GM23338 (cell line): ENCODE data around the gene ETV6. TPM values are rescaled to one million over a fixed set of nuclear protein-coding genes. Genes with fewer than 3 reads are reported as not detected.

ENCODE experiments used
- ATAC-seq: fragments of 200-7000 bp; cut with Tn5 transposase; 3 replicates; pipeline ENCODE4 v1.9.1; 2020
- DNase-seq: peaks from one replicate; pipeline ENCODE4 v3.0.0-alpha.2; 2015; ENCODE audit warnings: low spot score
- H2AFZ ChIP-seq: fragments of 200-600 bp; sonication (generic); 2 replicates; pipeline ENCODE4 v1.8.0; 2016; ENCODE audit warnings: antibody characterized with exemption, mild to moderate bottlenecking, moderate library complexity
- H3F3A ChIP-seq: fragments of 200-600 bp; sonication (generic); replicated peaks from 2 replicates; pipeline ENCODE4 v1.8.0; 2017; ENCODE audit warnings: antibody characterized with exemption, mixed run types, low read depth
- H3K27ac ChIP-seq: fragments of 200-600 bp; sonication (generic); 2 replicates; pipeline ENCODE4 v1.6.1; 2016; ENCODE audit warnings: low read depth
- H3K27me3 ChIP-seq: fragments of 200-600 bp; sonication (generic); 2 replicates; pipeline ENCODE4 v1.8.0; 2016; ENCODE audit warnings: mild to moderate bottlenecking, mixed run types, moderate library complexity; ENCODE audit not compliant: insufficient read depth
- H3K36me3 ChIP-seq: fragments of 200-600 bp; sonication (generic); 2 replicates; pipeline ENCODE4 v1.8.0; 2016; ENCODE audit warnings: mild to moderate bottlenecking; ENCODE audit not compliant: insufficient read depth
- H3K4me1 ChIP-seq: fragments of 200-600 bp; sonication (generic); 2 replicates; pipeline ENCODE4 v1.8.0; 2016; ENCODE audit warnings: mild to moderate bottlenecking, moderate library complexity; ENCODE audit not compliant: insufficient read depth
- H3K4me2 ChIP-seq: fragments of 200-600 bp; sonication (generic); 2 replicates; pipeline ENCODE4 v1.7.1; 2017; ENCODE audit warnings: mixed run types
- H3K4me3 ChIP-seq: fragments of 200-600 bp; sonication (generic); 2 replicates; pipeline ENCODE4 v1.6.1; 2016; ENCODE audit warnings: mixed run types
- H3K79me2 ChIP-seq: fragments of 200-600 bp; sonication (generic); replicated peaks from 2 replicates; pipeline ENCODE4 v1.8.0; 2017; ENCODE audit warnings: mild to moderate bottlenecking; ENCODE audit not compliant: insufficient read depth
- H3K9me2 ChIP-seq: fragments of 200-600 bp; sonication (generic); 2 replicates; pipeline ENCODE4 v1.8.0; 2017; ENCODE audit not compliant: insufficient read depth
- H4K20me1 ChIP-seq: fragments of 200-600 bp; sonication (generic); replicated peaks from 2 replicates; pipeline ENCODE4 v1.8.0; 2017; ENCODE audit warnings: mild to moderate bottlenecking; ENCODE audit not compliant: insufficient read depth
- H3K27ac Mint-ChIP-seq: 2 replicates; pipeline ENCODE4 v1.8.0; 2020; ENCODE audit warnings: inconsistent platforms, mild to moderate bottlenecking, moderate library complexity, mixed read lengths
- H3K27me3 Mint-ChIP-seq: 3 replicates; pipeline ENCODE4 v1.8.0; 2022; ENCODE audit warnings: low read depth, mild to moderate bottlenecking, moderate library complexity, mixed read lengths, inconsistent platforms; ENCODE audit not compliant: insufficient read depth, poor library complexity
- H3K36me3 Mint-ChIP-seq: 3 replicates; pipeline ENCODE4 v1.8.0; 2021; ENCODE audit warnings: low read depth, mild to moderate bottlenecking, inconsistent platforms, moderate library complexity, mixed read lengths
- H3K4me1 Mint-ChIP-seq: 3 replicates; pipeline ENCODE4 v1.8.0; 2020; ENCODE audit warnings: mild to moderate bottlenecking, inconsistent platforms, mixed read lengths
- H3K4me3 Mint-ChIP-seq: 3 replicates; pipeline ENCODE4 v1.8.0; 2021; ENCODE audit warnings: moderate library complexity, mild to moderate bottlenecking, inconsistent platforms, mixed read lengths
- H3K9me3 Mint-ChIP-seq: 3 replicates; pipeline ENCODE4 v1.8.0; 2020; ENCODE audit warnings: moderate library complexity, mild to moderate bottlenecking, inconsistent platforms, mixed read lengths
- CREB1 ChIP-seq: fragments of 250-450 bp; sonication (Bioruptor Pico); IDR thresholded peaks from 2 replicates; pipeline ENCODE4 v1.5.0; 2020; ENCODE audit warnings: low read depth, mild to moderate bottlenecking, moderate library complexity
- EZH2 ChIP-seq: fragments of 200-600 bp; sonication (generic); IDR thresholded peaks from one replicate; pipeline ENCODE4 v1.8.0; 2017; ENCODE audit warnings: antibody characterized with exemption, mild to moderate bottlenecking, low read depth; ENCODE audit not compliant: unreplicated experiment
- EZH2phosphoT487 ChIP-seq: fragments of 200-600 bp; sonication (generic); IDR thresholded peaks from one replicate; pipeline ENCODE4 v1.8.1; 2018; ENCODE audit warnings: antibody characterized with exemption; ENCODE audit not compliant: unreplicated experiment
- JUNB ChIP-seq: IDR thresholded peaks from one replicate; pipeline ENCODE4 v1.6.1; 2016; ENCODE audit warnings: antibody characterized with exemption; ENCODE audit not compliant: unreplicated experiment
- NANOG ChIP-seq: IDR thresholded peaks from 2 replicates; pipeline ENCODE4 v1.6.1; 2016; ENCODE audit warnings: antibody characterized with exemption, borderline replicate concordance
- POLR2AphosphoS5 ChIP-seq: IDR thresholded peaks from 2 replicates; pipeline ENCODE4 v1.6.1; 2016; ENCODE audit warnings: antibody characterized with exemption, low read depth
- REST ChIP-seq: IDR thresholded peaks from one replicate; pipeline ENCODE4 v1.6.1; 2018; ENCODE audit warnings: antibody characterized with exemption; ENCODE audit not compliant: unreplicated experiment
- STAT1 ChIP-seq: IDR thresholded peaks from one replicate; pipeline ENCODE4 v1.6.1; 2016; ENCODE audit warnings: antibody characterized with exemption; ENCODE audit not compliant: unreplicated experiment
- ZNF114 ChIP-seq: fragments of 250-450 bp; sonication (Bioruptor Pico); IDR thresholded peaks from 2 replicates; pipeline ENCODE4 v1.5.0; 2020; ENCODE audit warnings: mild to moderate bottlenecking, moderate library complexity
- ZNF331 ChIP-seq: fragments of 250-450 bp; sonication (Bioruptor Pico); IDR thresholded peaks from 2 replicates; pipeline ENCODE4 v1.5.0; 2020; ENCODE audit warnings: low read depth, mild to moderate bottlenecking, moderate library complexity
- polyA plus RNA-seq: library from polyadenylated mRNA; unstranded; fragments of >200 nt; fragmentation: Nextera tagmentation; extraction: Ambion mirVana; gene quantifications from 2 replicates; pipeline ENCODE4 v1.2.1, GENCODE V29; 2016
- total RNA-seq: library from RNA; depleted of rRNA; stranded (reverse); fragments of >200 nt; shearing (Covaris generic); gene quantifications from 2 replicates; pipeline ENCODE4 v1.2.3, GENCODE V29; 2014
- TF ChIP-seq, protein P1 (sequence below): IDR thresholded peaks from 2 replicates; pipeline ENCODE4 v1.6.1; 2016; ENCODE audit warnings: antibody characterized with exemption
- TF ChIP-seq, protein P2 (sequence below), 2 experiments: fragments of 200-600 bp in 1 of 2; sonication (generic) in 1 of 2; conservative IDR thresholded peaks; 2 replicates each; pipeline versions ENCODE4 v1.5.1 to v1.6.1; 2016 to 2017; ENCODE audit warnings: antibody characterized with exemption in 2 of 2, low read depth in 2 of 2, mild to moderate bottlenecking in 2 of 2, moderate library complexity in 1 of 2
- TF ChIP-seq, protein P3 (sequence below): fragments of 250-450 bp; sonication (Bioruptor Pico); IDR thresholded peaks from 2 replicates; pipeline ENCODE4 v1.5.0; 2020; ENCODE audit warnings: mild to moderate bottlenecking, moderate library complexity

Gene ETV6
- total and polyA plus RNA-seq, 2 experiments from 2014 or later, result 7.5 to 15.1 TPM

GRCh38 chr12:11787437-11787836 lies 138.0 kb downstream of the ETV6 start:
- peaks cover 3% of the 10 kb centered on the region; the same call in 1 of the 3 replicates for H3K36me3 Mint-ChIP-seq
- H3F3A ChIP-seq, result no peaks in the 10 kb centered on the region
- TF ChIP-seq EZH2 (no peak), ZNF114 (CRISPR knock-in tag) (no peak), ZNF331 (CRISPR knock-in tag) (no peak), JUNB (no peak), POLR2AphosphoS5 (no peak), NANOG (no peak), STAT1 (no peak), EZH2phosphoT487 (no peak), CREB1 (CRISPR knock-in tag) (no peak), REST (no peak)
- TF ChIP-seq, protein P1, sequence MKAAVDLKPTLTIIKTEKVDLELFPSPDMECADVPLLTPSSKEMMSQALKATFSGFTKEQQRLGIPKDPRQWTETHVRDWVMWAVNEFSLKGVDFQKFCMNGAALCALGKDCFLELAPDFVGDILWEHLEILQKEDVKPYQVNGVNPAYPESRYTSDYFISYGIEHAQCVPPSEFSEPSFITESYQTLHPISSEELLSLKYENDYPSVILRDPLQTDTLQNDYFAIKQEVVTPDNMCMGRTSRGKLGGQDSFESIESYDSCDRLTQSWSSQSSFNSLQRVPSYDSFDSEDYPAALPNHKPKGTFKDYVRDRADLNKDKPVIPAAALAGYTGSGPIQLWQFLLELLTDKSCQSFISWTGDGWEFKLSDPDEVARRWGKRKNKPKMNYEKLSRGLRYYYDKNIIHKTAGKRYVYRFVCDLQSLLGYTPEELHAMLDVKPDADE, result no peak
- TF ChIP-seq, protein P2, sequence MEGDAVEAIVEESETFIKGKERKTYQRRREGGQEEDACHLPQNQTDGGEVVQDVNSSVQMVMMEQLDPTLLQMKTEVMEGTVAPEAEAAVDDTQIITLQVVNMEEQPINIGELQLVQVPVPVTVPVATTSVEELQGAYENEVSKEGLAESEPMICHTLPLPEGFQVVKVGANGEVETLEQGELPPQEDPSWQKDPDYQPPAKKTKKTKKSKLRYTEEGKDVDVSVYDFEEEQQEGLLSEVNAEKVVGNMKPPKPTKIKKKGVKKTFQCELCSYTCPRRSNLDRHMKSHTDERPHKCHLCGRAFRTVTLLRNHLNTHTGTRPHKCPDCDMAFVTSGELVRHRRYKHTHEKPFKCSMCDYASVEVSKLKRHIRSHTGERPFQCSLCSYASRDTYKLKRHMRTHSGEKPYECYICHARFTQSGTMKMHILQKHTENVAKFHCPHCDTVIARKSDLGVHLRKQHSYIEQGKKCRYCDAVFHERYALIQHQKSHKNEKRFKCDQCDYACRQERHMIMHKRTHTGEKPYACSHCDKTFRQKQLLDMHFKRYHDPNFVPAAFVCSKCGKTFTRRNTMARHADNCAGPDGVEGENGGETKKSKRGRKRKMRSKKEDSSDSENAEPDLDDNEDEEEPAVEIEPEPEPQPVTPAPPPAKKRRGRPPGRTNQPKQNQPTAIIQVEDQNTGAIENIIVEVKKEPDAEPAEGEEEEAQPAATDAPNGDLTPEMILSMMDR (conservative IDR thresholded peaks at IDR 0.05; ENCODE audit: low read depth in 2 of 2), result no peak
- TF ChIP-seq, protein P3, sequence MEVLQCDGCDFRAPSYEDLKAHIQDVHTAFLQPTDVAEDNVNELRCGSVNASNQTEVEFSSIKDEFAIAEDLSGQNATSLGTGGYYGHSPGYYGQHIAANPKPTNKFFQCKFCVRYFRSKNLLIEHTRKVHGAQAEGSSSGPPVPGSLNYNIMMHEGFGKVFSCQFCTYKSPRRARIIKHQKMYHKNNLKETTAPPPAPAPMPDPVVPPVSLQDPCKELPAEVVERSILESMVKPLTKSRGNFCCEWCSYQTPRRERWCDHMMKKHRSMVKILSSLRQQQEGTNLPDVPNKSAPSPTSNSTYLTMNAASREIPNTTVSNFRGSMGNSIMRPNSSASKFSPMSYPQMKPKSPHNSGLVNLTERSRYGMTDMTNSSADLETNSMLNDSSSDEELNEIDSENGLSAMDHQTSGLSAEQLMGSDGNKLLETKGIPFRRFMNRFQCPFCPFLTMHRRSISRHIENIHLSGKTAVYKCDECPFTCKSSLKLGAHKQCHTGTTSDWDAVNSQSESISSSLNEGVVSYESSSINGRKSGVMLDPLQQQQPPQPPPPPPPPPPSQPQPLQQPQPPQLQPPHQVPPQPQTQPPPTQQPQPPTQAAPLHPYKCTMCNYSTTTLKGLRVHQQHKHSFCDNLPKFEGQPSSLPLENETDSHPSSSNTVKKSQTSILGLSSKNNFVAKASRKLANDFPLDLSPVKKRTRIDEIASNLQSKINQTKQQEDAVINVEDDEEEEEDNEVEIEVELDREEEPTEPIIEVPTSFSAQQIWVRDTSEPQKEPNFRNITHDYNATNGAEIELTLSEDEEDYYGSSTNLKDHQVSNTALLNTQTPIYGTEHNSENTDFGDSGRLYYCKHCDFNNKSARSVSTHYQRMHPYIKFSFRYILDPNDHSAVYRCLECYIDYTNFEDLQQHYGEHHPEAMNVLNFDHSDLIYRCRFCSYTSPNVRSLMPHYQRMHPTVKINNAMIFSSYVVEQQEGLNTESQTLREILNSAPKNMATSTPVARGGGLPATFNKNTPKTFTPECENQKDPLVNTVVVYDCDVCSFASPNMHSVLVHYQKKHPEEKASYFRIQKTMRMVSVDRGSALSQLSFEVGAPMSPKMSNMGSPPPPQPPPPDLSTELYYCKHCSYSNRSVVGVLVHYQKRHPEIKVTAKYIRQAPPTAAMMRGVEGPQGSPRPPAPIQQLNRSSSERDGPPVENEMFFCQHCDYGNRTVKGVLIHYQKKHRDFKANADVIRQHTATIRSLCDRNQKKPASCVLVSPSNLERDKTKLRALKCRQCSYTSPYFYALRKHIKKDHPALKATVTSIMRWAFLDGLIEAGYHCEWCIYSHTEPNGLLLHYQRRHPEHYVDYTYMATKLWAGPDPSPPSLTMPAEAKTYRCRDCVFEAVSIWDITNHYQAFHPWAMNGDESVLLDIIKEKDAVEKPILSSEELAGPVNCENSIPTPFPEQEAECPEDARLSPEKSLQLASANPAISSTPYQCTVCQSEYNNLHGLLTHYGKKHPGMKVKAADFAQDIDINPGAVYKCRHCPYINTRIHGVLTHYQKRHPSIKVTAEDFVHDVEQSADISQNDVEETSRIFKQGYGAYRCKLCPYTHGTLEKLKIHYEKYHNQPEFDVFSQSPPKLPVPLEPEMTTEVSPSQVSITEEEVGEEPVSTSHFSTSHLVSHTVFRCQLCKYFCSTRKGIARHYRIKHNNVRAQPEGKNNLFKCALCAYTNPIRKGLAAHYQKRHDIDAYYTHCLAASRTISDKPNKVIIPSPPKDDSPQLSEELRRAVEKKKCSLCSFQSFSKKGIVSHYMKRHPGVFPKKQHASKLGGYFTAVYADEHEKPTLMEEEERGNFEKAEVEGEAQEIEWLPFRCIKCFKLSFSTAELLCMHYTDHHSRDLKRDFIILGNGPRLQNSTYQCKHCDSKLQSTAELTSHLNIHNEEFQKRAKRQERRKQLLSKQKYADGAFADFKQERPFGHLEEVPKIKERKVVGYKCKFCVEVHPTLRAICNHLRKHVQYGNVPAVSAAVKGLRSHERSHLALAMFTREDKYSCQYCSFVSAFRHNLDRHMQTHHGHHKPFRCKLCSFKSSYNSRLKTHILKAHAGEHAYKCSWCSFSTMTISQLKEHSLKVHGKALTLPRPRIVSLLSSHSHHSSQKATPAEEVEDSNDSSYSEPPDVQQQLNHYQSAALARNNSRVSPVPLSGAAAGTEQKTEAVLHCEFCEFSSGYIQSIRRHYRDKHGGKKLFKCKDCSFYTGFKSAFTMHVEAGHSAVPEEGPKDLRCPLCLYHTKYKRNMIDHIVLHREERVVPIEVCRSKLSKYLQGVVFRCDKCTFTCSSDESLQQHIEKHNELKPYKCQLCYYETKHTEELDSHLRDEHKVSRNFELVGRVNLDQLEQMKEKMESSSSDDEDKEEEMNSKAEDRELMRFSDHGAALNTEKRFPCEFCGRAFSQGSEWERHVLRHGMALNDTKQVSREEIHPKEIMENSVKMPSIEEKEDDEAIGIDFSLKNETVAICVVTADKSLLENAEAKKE (CRISPR knock-in tag), result no peak
- DNase-seq, result no peak
- H3K4me1 ChIP-seq, result peaks cover 15% of the 10 kb centered on the region
- no peak overlapping the region for H3K4me3 ChIP-seq
- H3K27ac ChIP-seq, result no peak overlapping the region
- no peak overlapping the region for H3K27ac Mint-ChIP-seq
- no peak overlapping the region for H3K4me3 Mint-ChIP-seq
- H2AFZ ChIP-seq, result no peak overlapping the region
- no peak overlapping the region for H3K4me2 ChIP-seq
- H3K79me2 ChIP-seq, result peaks cover 12% of the 10 kb centered on the region; the same call in 1 of the 2 replicates
- no peaks in the 10 kb centered on the region for H3K9me2 ChIP-seq
- no peak for ATAC-seq
- no peaks in the 10 kb centered on the region for H3K27me3 Mint-ChIP-seq
- H3K27me3 ChIP-seq, result no peaks in the 10 kb centered on the region
- H3K9me3 Mint-ChIP-seq, result no peaks in the 10 kb centered on the region
- no peaks in the 10 kb centered on the region for H4K20me1 ChIP-seq
- H3K36me3 ChIP-seq, result no peaks in the 10 kb centered on the region
- H3K4me1 Mint-ChIP-seq, result peaks cover 24% of the 10 kb centered on the region
